GM21737 (cell line): ENCODE data around the gene RAG2.
"Not testable (repeated sequence)": the region's sequence is repeated elsewhere in the genome, so short reads cannot be mapped to it uniquely, and the experiment has no call there.

Experiments used
- ATAC-seq: cut with Tn5 transposase; IDR thresholded peaks from one replicate; pipeline ENCODE4 v1.9.1; 2021; ENCODE audit warnings: mild to moderate bottlenecking, moderate library complexity; ENCODE audit not compliant: unreplicated experiment

The RAG2 gene

GRCh38 chr11:36557390-36557789 lies 40.6 kb downstream of the RAG2 start:
- not testable (repeated sequence) for ATAC-seq

- ATAC-seq: no peak
Observed at GRCh38 chr11:36550385-36551115, 47.5 kb downstream of the RAG2 start.
